ENCODE measurements around the gene IGLL1.
"Not testable (repeated sequence)": the region's sequence is repeated elsewhere in the genome, so short reads cannot be mapped to it uniquely, and the experiment has no call there.

Gene IGLL1

DNA sequence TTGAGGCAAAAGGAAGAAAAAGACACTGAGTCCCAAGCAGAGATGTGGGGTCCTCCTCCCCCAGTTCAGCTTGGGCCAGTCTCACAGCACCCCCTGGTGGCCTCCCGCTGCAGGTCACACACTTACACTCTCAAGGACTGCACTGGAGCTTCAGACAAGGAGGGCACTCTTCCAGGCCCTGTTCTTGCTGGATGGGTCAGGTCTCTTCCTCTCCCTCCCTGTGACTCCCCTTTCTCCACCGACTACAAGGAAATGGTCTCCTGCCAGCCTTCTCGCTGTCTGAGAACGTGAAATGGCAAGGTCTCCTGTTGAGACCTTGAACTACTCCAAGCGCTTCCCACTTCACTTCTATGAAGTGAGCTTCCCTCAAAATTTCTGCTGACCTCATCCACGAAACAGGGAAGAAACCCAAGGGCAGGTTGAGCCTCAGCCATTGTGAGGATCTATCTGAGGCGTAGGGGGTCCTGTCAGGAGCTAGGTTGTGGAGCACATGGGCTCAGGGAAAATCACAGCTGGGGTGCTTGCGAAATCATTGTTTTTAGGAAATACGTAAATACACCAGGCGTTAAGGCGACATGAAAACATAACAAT lies 11.2 kb upstream of the IGLL1 start:
- DNase-seq (ENCODE audit: low read depth), result peak; percentile 52

DNA sequence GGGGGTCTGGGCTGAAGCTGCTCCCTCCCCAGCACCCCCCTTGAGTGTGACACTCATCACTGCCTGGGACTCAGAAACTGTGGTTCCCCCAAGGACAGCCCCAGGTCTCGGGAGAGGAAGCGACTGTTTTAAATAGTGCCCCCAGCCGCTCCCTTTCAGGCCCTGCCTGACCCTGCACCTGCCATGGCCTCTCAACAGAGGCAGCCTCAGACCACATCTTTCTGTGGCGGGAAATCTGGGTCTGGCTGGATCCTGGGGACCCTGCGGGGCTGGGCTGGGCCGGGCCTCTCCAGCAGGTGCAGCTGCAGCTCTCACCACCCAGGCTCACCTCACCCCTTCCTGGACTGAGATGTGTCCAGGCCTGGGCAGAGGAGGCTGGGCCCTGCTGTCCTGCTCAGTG lies 3.7 kb upstream of the IGLL1 start:
- DNase-seq (ENCODE audit: low read depth), result no peak

DNA sequence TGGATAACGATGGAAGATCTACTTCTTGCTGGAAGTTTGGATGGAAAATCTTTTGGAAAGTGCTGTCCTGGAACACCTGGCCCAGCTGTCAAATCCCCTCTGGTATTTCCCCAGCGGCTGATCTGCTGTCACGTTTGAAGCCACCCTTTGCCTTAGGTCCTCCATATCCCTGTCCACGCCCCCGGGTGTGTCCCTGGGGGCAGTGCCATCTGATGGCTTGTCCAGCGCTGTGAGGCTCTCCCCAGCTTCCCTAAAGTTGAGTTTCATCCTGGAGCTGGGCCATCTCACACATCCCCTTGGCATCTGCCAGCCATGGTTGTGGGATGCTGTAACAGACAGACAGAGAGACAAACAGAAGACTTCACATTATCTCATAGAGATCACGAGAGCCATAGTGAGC lies 3.1 kb upstream of the IGLL1 start:
- no peak for DNase-seq (ENCODE audit: low read depth)

DNA sequence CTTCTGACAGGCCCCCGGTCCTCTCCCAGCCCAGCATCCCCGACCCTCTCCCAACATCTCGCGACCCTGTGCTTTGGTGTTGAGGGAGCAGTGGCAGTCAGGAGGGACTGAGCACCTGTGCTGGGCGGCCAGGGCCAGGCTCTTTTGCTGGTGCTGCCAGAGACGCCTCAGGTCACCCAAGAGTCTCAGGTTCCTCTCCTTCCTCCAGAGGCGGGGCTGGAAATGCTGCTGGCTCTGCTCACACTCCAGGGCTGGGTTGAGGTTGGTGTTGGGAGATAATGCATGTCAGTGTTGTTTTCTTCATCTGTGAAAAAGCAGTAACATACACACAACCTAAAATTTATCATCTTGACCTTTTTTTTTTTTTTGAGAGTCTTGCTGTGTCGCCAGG lies 1.2 kb upstream of the IGLL1 start:
- no peak for DNase-seq (ENCODE audit: low read depth)

DNA sequence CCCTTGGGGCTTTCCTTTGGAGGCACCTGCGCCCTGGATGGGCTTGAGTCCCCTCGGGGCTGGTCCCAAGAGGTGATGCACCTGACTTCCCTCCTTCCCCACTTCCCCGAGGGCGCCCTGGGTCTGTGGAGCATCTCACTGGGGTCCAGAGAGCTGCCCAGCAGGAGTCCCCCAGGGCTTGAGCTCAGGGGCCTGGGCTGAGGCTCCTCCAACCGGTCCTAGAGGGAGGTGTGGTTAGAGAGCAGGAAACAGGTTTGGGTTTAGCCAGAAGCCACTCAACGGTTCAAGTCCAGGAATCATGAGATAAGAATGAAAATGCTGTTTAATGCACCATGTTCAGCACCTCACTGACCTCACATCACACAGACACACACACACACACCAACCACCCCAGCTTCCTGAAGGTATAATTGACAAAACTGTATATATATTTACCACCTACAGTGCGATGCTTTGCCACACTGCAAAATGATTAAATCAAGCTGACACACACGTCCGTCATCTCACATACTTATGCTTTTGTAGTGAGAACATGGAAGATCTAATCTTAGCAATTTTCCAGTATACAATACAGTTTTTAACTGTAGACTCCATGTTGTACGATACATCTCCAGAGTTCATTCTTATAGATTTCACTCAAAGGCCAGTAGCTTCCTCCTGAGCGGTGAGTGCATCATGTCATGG lies 628 bp upstream of the IGLL1 start:
- no peak for DNase-seq (ENCODE audit: low read depth)

DNA sequence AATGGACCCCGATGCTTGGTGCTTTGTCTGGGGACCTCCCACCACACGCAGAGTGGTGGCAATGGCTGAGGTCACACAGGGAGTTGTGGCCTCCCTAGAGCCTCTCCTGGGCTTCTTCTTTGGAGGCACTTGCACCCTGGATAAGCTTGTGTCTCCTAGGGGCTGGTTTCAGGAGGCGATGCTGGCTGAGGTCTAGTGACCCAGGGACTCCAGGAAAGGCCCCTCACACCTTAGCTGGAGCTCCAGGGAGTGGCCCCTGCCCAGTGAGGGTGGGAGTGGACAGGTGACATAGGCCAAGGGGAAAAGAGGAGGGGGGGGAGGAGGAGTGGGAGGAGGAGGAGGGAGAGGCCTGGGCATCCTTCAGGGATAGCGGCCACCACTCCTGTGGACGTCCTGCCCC lies 810 bp downstream of the IGLL1 start:
- DNase-seq (ENCODE audit: low read depth), result no peak

DNA sequence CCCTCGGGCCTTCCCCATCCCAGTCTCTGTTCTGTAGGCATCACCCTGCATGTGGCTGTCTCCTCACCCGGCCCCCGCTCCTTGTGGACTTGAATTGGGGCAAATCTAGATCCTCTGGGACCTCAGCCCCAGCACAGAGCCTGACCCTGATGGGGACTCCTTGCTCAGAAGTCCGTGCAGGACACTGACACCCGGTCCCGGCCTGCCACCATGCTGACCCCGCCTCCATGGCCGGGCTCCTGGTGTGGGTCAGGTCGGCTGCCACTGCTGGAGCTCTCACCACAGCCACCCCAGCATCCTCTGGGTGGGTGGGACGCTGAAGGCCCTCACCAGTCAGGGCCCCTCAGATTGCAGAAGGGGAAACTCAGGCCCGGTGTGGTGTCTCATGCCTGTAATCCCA lies 1.8 kb downstream of the IGLL1 start:
- DNase-seq (ENCODE audit: low read depth), result no peak

DNA sequence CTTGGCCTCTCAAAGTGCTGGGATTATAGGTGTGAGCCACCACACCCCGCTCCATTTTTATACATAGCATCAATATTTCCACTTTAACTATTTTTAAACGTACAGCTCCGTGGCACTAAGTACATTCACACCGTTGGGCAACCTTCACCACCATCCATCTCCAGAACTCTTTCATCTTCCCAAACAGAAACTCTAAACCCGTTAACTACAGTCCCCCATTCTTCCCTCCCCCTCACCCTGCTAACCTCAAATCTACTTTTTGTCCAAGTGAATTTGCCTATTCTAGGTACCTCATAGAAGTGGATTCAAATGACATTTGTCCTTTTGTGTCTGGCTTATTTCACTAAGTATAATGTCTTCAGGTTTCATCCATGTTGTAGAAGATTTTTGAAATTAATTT lies 3.4 kb downstream of the IGLL1 start:
- DNase-seq (ENCODE audit: low read depth), result no peak

DNA sequence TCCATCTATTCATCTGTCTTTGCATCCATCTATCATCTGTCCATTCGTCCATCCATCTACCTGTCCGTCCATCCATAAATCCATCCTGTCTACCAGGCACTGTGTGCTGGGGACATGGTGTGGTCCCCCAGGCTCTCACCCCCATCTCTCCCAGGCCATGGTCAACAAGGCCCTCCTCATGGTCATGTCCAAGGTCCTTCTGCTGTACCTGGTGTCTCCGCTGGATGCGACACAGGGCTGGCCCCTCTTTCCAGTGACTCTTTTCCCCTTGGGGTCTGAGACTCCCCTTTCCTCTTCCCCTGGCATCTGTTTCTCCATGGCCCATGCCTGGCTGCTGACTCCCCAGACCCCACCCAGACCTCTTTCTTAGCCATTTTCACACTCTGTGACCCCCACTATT lies 4.5 kb downstream of the IGLL1 start:
- DNase-seq (ENCODE audit: low read depth), result no peak

DNA sequence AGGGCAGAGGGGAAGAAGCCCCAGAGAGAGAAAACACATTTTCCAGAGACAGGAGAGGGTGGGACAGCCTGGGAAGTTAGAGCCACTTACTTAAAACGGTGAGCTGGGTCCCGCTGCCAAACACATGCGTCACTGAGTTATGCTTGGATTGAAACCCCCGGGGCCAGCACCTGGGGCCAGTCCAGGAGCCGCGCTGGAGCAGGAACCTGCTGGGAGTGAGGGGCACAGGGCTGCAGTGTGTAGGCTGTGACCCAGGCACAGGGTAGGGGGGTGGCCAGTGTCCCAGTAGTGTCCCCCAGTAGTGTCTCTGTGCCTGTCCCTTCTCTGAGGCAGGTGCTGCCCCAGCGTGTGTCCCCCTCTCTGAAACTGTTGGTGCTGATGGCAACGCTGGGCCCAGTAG lies 5.2 kb downstream of the IGLL1 start:
- no peak for DNase-seq (ENCODE audit: low read depth)

DNA sequence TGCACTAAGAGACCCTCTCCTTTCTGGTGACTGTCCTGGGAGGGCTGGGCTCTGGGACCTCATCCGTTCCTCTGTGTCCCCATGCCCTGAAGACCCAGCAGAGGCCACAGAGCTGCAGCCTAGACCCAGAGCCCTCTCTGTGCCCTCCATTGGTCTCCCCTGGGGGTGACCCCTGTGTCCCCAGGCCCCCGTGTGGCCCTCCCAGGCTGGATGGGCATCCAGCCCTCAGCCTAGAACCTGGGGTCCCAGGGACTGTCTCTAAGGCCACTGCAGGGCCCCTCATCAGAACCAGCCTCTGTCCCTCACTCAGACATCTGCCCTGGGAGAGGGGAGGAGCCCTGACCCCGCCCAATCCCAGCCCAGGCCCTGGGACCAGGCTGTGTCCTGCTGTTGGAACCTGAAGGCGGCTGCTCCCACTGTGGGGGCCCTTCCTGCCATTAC lies 5.7 kb downstream of the IGLL1 start:
- DNase-seq (ENCODE audit: low read depth), result no peak

DNA sequence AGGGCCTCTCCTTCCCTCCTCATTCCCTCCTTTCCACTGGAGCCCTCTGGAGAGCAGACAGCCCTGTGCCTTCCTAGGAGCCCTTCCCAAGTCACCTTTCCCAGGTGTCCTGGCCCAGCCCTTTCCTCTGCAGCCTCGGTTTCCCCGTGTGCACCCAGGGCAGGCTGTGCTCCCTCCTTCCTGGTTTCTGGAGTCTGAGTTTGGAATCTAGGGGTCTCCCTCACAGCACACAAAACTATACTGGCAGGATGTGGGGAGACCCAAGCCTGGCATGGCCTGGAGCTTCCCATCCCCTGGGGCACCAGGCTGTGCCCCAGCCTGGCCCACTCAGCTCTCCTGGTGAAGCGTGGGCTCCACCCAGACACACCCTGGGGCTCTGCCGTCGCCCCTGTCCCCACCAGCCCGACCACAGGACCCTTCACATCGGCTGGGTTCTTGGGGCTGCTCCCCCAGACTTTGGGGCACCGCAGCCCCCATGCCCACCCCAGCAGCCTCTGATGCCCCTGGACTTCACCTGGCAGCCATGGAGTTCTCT lies 6.3 kb downstream of the IGLL1 start:
- DNase-seq (ENCODE audit: low read depth), result not testable (repeated sequence)

DNA sequence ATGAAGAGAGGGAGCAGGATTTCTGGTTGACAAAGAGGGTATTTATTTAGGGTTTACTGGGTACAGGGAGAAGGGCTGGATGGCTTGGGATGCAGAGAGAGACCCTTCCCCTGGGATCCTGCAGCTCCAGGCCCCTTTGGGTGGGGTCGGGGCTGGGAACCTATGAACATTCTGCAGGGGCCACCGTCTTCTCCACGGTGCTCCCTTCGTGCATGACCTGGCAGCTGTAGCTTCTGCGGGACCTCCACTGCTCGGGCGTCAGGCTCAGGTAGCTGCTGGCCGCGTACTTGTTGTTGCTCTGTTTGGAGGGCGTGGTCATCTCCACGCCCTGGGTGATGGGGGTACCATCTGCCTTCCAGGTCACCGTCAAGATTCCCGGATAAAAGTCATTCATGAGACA lies 7.0 kb downstream of the IGLL1 start:
- not testable (repeated sequence) for DNase-seq (ENCODE audit: low read depth)

DNA sequence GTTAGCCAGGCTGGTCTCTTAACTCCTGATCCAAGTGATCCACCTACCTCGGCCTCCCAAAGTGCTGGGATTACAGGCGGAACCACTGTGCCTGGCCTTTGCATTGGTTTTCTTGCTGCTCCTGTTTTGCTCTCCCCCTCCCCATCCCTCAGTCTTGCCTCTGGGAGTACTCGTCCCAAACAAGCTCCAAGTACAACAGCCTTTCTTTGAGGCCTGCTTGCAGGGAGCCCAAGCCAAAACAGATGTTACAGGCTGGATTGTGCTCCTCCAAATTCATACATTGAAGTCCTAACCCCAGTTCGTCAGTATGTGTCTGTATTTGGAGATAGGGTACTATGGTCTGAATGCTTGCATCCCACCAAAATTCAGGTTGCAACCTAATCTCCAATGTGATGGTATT lies 8.6 kb downstream of the IGLL1 start:
- DNase-seq (ENCODE audit: low read depth), result no peak

DNA sequence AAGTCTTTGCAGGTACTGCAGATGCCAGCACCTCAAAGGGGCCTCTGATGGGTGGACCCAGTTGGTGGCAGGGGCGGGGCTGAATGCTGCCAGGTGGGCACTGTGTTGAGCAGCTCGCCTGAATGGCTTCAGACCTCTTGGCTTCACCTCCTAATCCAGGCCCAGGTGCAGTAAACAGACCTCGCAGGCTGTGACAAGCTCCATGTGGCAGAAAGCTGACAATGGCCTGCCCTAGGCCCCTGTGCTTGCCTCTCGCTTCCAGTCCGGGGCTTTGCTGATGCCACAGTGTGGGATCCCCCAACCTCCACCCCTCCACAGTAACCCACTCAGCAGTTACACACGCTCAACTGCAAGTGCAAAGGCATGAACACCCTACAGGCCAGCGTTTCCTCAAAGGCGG lies 9.4 kb downstream of the IGLL1 start:
- DNase-seq (ENCODE audit: low read depth), result no peak

DNA sequence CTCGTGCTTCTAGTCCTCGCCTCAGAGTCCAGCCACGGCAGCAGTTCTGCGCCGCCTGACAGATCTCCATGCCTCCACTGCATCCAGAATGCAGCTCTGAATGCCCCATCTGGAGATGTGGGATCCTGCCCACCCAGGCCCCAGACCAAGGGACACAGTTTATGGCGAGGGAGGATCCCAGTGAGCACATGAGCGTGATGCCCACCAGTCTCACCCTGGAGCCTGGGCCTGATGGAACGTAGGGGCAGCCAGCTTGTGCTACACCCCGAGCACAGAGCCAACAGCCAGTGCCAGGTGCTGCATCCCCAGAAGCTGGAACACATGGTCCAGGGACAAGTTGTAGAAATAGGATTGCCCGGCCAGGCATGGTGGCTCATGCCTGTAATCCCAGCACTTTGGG lies 10.4 kb downstream of the IGLL1 start:
- DNase-seq (ENCODE audit: low read depth), result no peak

DNA sequence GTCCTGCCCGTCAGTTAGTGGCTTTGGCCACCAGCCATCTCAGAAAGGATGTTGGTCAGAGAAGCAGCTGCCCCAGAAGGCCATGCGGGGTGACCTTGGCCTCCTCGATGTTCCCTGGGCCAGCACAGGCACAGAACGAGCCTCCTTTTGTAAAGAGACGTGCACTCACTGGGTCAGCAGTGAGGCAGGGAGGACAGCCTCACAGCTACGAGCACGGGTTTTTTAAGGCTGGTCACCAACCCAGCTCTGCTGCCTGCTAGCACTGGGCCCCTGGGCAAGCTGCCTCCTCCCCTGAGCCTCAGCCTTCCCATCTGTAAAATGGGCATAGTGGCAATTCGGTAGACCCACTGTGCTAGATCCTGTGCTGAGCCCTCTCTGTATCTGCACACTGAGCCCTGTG lies 10.8 kb downstream of the IGLL1 start:
- no peak for DNase-seq (ENCODE audit: low read depth)

DNA sequence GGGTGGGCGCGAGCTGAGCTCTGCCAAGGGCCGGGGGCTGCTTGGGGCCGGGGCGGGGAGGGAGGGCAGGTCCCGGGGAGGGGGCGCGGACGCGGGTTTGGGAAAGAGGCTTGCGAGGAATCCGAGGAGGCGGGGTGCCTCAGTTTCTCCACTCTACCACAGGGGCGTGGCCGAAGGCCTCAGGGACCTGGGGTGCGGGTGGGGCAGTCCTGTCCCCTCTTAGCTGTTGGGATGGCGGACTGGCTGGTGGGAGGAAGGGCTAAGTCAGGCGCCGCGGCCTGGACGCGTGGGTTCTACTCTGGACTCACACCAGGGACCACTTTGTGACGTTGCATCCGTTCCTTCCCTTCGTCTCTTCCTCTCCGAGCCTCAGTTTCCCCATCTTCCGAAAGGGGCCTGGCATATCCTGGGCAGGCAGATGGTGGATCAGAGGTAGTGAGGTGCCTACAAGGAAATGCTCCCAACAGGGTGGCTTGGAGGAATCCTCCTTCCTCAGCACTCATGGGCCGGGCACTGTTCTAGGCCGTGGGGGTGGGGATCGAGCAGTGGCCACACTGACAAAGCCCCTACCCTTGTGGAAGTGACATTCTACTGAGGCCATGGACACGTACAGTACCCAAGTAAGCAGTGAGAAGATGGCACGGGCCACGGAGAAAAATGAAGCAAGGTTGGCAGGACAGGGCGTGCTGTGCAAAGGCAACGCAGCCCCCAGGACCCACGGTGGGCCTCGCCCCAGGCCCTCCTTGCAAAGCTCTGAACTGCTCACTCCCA lies 13.2 kb downstream of the IGLL1 start:
- no peak for DNase-seq (ENCODE audit: low read depth)

DNA sequence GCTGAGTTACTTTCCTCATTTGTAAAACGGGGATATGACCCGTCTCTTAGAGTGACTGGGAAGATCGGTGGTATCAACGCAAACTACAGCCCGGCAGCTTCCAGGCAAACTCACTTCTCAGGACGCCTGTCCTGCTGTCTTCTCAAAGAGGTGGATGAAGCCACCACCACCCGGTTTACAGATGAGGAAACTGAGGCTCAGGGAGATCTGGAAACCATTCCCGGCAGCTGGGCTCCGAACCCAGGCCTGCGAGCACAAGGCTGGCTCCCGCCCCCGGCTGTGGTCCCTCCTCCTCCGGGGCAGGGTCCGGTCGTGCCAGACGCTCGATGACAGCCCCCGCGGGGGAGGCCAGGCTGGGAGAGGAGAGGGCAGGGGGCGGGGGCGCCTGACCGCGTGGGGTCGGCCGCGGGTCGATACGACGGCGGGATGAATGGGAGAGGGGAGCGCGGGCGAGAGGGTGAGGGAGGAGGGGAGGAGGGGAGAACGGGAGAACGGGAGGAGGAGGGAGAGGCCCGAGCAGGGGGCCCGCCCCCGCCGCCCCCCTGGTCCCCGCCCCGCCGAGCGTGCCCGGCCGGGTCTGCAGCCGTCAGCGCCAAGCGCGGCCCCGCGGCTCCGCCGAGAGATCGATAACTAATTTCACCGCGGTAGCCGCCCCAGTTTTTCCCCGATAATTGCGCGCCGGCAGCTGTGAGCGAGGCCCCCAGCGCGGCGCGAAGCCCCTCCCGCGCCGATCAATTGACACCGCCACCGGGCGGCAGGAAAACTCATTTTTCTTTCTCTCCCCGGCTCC lies 14.0 kb downstream of the IGLL1 start:
- no peak for DNase-seq (ENCODE audit: low read depth)

DNA sequence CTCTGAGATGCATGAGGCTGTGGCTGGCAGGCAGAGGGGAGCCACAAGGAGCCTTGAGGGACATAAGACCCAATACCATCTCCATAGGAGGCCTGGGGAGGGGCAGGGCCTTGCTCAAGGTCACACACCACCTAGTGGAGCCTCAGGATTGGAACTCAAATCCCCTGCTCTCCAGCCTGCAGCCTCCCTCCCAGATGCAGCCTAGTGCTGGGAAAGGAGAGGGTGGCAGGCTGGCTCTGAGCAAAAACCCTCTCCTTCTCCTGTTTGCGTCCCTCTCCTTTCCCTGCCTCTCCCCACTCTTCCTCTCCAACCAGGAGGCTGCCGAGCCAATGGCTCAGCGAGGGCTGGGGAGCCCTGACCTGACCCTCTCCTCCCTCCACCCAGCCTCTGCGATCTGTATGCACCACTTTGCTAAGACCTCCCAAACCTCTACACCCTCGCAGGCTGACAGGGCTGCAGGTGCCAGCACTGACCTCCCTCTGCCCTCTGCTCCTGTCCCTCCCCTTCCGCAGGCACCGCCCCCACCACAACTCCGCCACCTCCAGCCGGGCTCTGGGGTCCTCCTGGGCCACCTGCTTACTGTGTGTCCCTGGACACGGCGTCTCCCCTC lies 14.7 kb downstream of the IGLL1 start:
- no peak for DNase-seq (ENCODE audit: low read depth)

DNA sequence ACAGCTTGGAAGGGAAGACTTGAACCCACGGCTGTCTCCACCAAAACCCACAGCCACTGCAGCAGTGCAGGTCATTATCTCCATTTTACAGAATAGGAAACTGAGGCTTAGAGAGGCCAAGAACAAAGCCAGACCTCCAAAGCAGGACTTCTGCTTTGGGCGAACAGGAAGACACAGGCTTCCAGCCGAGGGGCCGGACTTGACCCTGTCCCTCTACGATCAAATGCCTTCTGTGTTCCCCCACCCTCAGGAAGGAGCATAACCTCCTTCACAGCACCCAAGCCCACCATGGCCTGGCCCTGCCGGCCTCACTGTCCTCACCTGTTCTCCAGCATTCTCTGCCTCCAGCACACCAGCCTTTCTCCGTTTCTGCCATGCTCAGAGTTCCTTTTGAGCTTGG lies 15.8 kb downstream of the IGLL1 start:
- no peak for DNase-seq (ENCODE audit: low read depth)

DNA sequence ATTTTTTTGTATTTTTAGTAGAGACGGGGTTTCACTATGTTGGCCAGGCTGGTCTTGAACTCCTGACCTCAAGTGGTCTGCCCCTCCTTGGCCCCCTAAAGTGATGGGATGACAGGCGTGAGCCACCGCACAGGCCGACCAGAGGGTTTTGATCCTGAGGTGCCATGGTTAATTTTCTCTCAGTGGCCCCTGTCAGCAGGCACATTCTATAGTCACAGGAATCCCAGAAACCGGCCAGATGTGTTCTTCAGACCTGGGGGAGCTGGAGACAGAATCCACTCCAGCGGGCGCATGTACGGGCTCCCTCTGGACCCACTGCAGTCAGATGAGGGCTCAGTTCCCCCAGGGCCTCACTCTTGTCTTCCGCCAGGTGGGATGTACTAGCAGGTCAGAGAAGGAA lies 17.0 kb downstream of the IGLL1 start:
- DNase-seq (ENCODE audit: low read depth), result no peak
